PC-3 (cell line): Measurements from ENCODE around the gene LPCAT1. TPM values are rescaled to one million over a fixed set of nuclear protein-coding genes. Genes with fewer than 3 reads are reported as not detected.

Source experiments
- ATAC-seq: fragments of 200-7000 bp; cut with Tn5 transposase; 2 replicates; pipeline ENCODE4 v1.9.1; 2020; ENCODE audit warnings: mild to moderate bottlenecking, moderate library complexity
- BruUV-seq: library from RNA; stranded (reverse); fragments of 400-500 nt; replicated peaks from 2 replicates; lab custom pipeline; 2021; lab: Mats Ljungman, UMichigan
- CTCF ChIA-PET: fragments of 300-600 bp; sonication (Branson Sonifier 250); formaldehyde crosslinking; loops from one replicate; lab custom pipeline; 2022; ENCODE audit warnings: antibody characterized with exemption; lab: Charles Lee
- POLR2A ChIA-PET: fragments of 300-600 bp; sonication (Branson Sonifier 250); formaldehyde crosslinking; loops from one replicate; lab custom pipeline; 2022; ENCODE audit warnings: antibody characterized with exemption; ENCODE audit not compliant: unreplicated experiment; lab: Charles Lee
- DNase-seq: peaks from one replicate; pipeline ENCODE4 v3.0.0-alpha.2; 2015
- H2AFZ ChIP-seq: fragments of 300-600 bp; sonication (generic); 2 replicates; pipeline ENCODE4 v1.6.0; 2016; ENCODE audit warnings: antibody characterized with exemption, low read length
- H3F3A ChIP-seq: fragments of 300-600 bp; sonication (generic); one replicate; pipeline ENCODE4 v1.6.0; 2017; ENCODE audit warnings: antibody characterized with exemption, low read length, control low read depth, mild to moderate bottlenecking; ENCODE audit not compliant: unreplicated experiment
- H3K27ac ChIP-seq: fragments of 300-600 bp; sonication (generic); 2 replicates; pipeline ENCODE4 v1.5.1; 2016; ENCODE audit warnings: mild to moderate bottlenecking, low read length
- H3K27me3 ChIP-seq: fragments of 300-600 bp; sonication (generic); 2 replicates; pipeline ENCODE4 v1.6.1; 2016; ENCODE audit warnings: low read length, mixed read lengths
- H3K36me3 ChIP-seq: fragments of 300-600 bp; sonication (generic); 2 replicates; pipeline ENCODE4 v1.6.1; 2016; ENCODE audit warnings: low read depth, mixed run types, low read length, mixed read lengths
- H3K4me1 ChIP-seq: fragments of 300-600 bp; sonication (generic); 2 replicates; pipeline ENCODE4 v1.5.1; 2016; ENCODE audit warnings: low read length; ENCODE audit not compliant: insufficient read depth
- H3K4me2 ChIP-seq: fragments of 300-600 bp; sonication (generic); 2 replicates; pipeline ENCODE4 v1.6.0; 2016; ENCODE audit warnings: low read length
- H3K4me3 ChIP-seq: fragments of 300-600 bp; sonication (generic); 2 replicates; pipeline ENCODE4 v1.5.1; 2016; ENCODE audit warnings: mild to moderate bottlenecking, low read length, mixed read lengths
- H3K79me2 ChIP-seq: fragments of 300-600 bp; sonication (generic); 2 replicates; pipeline ENCODE4 v1.6.1; 2017; ENCODE audit warnings: low read length, mixed read lengths
- H3K9ac ChIP-seq: fragments of 300-600 bp; sonication (generic); 2 replicates; pipeline ENCODE4 v1.6.0; 2016; ENCODE audit warnings: mild to moderate bottlenecking, low read length
- H3K9me2 ChIP-seq: fragments of 300-600 bp; sonication (generic); replicated peaks from 2 replicates; pipeline ENCODE4 v1.6.1; 2016; ENCODE audit warnings: mixed run types, low read length, mixed read lengths
- H3K9me3 ChIP-seq: fragments of 300-600 bp; sonication (generic); 2 replicates; pipeline ENCODE4 v1.6.1; 2016; ENCODE audit warnings: low read length, mixed read lengths
- H4K20me1 ChIP-seq: fragments of 300-600 bp; sonication (generic); 2 replicates; pipeline ENCODE4 v1.6.1; 2016; ENCODE audit warnings: low read length, mixed read lengths
- EZH2 ChIP-seq: fragments of 300-600 bp; sonication (generic); IDR thresholded peaks from one replicate; pipeline ENCODE4 v1.6.1; 2017; ENCODE audit warnings: antibody characterized with exemption, mild to moderate bottlenecking, low read length; ENCODE audit not compliant: unreplicated experiment
- EZH2phosphoT487 ChIP-seq: fragments of 300-600 bp; sonication (generic); IDR thresholded peaks from 2 replicates; pipeline ENCODE4 v1.6.1; 2018; ENCODE audit warnings: mild to moderate bottlenecking, antibody characterized with exemption, low read length, borderline replicate concordance
- intact Hi-C: fragments of 100-400 bp; cut with micrococcal nuclease; formaldehyde crosslinking; loops from 2 replicates; pipeline ENCODE4 v1.9.0; 2023
- total RNA-seq: library from RNA; depleted of rRNA; stranded (reverse); fragments of >200 nt; gene quantifications from 2 replicates; pipeline ENCODE4 v1.2.3, GENCODE V29; 2014
- TF ChIP-seq, protein P1 (sequence below): fragments of 300-600 bp; sonication (generic); conservative IDR thresholded peaks from 2 replicates; pipeline ENCODE4 v1.5.1; 2017; ENCODE audit warnings: antibody characterized with exemption, low read depth, mild to moderate bottlenecking, low read length

Gene LPCAT1
- total RNA-seq, 1 experiment from 2014 or later = 121 TPM

DNA sequence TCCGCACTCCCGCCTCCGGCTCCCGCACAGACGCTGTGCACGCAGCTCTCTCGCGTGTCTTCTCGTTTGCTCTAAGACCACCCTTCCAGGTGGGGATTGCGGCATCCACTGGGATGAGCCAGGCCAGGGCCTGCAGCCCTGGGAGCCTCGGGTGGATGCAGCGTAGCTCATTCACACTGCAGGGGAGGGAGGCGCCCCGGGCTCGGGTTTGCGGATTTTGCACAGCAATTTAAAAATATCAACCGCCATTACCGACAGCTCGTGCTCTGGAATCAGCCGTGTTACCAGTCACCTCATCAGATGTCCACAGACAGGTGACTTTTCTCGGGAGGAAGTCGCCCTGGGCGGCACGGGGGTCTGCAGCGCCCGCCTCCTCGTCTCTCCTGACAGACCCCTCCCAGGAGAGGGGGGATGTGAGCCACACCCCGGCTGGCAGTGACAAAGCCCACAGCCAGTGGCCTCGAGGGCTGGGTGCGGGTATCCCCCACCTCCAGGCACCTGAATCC lies 57.7 kb downstream of the LPCAT1 start:
- Histone ChIP-seq H3F3A (no peaks in the 10 kb centered on the region), H2AFZ (no peak overlapping the region), H3K4me3 (no peak overlapping the region), H3K79me2 (no peaks in the 10 kb centered on the region), H3K9me2 (no peaks in the 10 kb centered on the region), H3K9me3 (no peaks in the 10 kb centered on the region), H3K9ac (no peak overlapping the region), H3K27me3 (no peaks in the 10 kb centered on the region), H3K4me1 (peaks cover 4% of the 10 kb centered on the region; the same call in 1 of the 2 replicates), H3K27ac (no peak overlapping the region), H3K4me2 (no peak overlapping the region), H4K20me1 (no peaks in the 10 kb centered on the region; the same call in 1 of the 2 replicates), H3K36me3 (peaks cover 74% of the 10 kb centered on the region)
- no TSS peak for BruUV-seq
- no peak for DNase-seq
- ATAC-seq = no peak
- POLR2A ChIA-PET = no interaction called here
- TF ChIP-seq, protein P1, sequence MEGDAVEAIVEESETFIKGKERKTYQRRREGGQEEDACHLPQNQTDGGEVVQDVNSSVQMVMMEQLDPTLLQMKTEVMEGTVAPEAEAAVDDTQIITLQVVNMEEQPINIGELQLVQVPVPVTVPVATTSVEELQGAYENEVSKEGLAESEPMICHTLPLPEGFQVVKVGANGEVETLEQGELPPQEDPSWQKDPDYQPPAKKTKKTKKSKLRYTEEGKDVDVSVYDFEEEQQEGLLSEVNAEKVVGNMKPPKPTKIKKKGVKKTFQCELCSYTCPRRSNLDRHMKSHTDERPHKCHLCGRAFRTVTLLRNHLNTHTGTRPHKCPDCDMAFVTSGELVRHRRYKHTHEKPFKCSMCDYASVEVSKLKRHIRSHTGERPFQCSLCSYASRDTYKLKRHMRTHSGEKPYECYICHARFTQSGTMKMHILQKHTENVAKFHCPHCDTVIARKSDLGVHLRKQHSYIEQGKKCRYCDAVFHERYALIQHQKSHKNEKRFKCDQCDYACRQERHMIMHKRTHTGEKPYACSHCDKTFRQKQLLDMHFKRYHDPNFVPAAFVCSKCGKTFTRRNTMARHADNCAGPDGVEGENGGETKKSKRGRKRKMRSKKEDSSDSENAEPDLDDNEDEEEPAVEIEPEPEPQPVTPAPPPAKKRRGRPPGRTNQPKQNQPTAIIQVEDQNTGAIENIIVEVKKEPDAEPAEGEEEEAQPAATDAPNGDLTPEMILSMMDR = no peak
- TF ChIP-seq EZH2 (no peak), EZH2phosphoT487 (no peak)
- CTCF ChIA-PET = no interaction called here
- intact Hi-C loops = no loop called here

DNA sequence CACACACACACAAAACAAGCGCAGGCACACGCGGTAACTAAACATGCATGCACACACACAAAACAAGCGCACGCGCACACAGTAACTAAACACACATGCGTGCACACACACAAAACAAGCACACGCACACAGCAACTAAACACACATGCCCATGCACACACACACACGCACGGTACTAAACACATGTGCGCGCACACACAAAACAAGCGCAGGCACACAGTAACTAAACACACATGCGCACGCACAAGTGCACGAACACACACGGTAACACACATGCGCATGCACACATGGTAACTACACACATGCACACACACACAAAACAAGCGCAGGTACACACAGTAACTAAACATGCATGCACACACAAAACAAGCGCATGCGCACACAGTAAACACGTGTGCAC lies 58.6 kb downstream of the LPCAT1 start:
- no peaks in the 10 kb centered on the region; the same call in 1 of the 2 replicates for H4K20me1 ChIP-seq
- H3K27ac ChIP-seq = no peak overlapping the region
- intact Hi-C loops = no loop called here
- no peaks in the 10 kb centered on the region for H3K9me2 ChIP-seq
- no peak overlapping the region for H3K4me2 ChIP-seq
- H3F3A ChIP-seq = no peaks in the 10 kb centered on the region
- DNase-seq (no peak), ATAC-seq (no peak)
- H3K9ac ChIP-seq = no peak overlapping the region
- H3K36me3 ChIP-seq = peaks cover 83% of the 10 kb centered on the region
- H3K4me3 ChIP-seq = no peak overlapping the region
- no peak overlapping the region for H2AFZ ChIP-seq
- H3K4me1 ChIP-seq = peaks cover 1% of the 10 kb centered on the region; the same call in 1 of the 2 replicates
- no peaks in the 10 kb centered on the region for H3K27me3 ChIP-seq
- H3K79me2 ChIP-seq = no peaks in the 10 kb centered on the region
- no TSS peak for BruUV-seq
- ChIA-PET CTCF (no interaction called here), POLR2A (no interaction called here)
- no peaks in the 10 kb centered on the region for H3K9me3 ChIP-seq
- TF ChIP-seq EZH2 (no peak), EZH2phosphoT487 (no peak)
- TF ChIP-seq, protein P1 = no peak

DNA sequence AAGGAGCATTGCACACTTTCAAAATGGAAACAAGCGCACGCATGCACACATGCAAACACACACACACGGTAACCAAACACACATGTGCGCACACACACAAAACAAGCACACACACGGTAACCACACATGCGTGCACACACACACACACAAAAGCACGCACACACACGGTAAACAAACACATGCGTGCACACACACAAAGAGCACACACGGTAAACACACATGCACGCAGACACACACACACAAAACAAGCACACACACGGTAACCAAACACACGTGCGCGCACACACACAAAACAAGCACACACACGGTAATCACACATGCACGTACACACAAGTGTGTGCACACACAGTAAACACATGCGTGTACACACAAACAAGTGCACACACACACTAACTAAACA lies 59.2 kb downstream of the LPCAT1 start:
- H3K4me2 ChIP-seq = no peak overlapping the region
- H3K9ac ChIP-seq = no peak overlapping the region
- H3K4me3 ChIP-seq = no peak overlapping the region
- no peaks in the 10 kb centered on the region for H3F3A ChIP-seq
- CTCF ChIA-PET = no interaction called here
- no TSS peak for BruUV-seq
- no peaks in the 10 kb centered on the region for H3K9me3 ChIP-seq
- no peaks in the 10 kb centered on the region for H3K79me2 ChIP-seq
- no peaks in the 10 kb centered on the region; the same call in 1 of the 2 replicates for H4K20me1 ChIP-seq
- H2AFZ ChIP-seq = no peak overlapping the region
- no peaks in the 10 kb centered on the region for H3K9me2 ChIP-seq
- H3K27ac ChIP-seq = no peak overlapping the region
- TF ChIP-seq EZH2phosphoT487 (no peak), EZH2 (no peak)
- no peaks in the 10 kb centered on the region for H3K27me3 ChIP-seq
- H3K36me3 ChIP-seq = peaks cover 86% of the 10 kb centered on the region
- ATAC-seq (no peak), DNase-seq (no peak)
- POLR2A ChIA-PET = no interaction called here
- no peaks in the 10 kb centered on the region for H3K4me1 ChIP-seq
- intact Hi-C loops = no loop called here
